ENCODE data around the gene NOP14.
"Not testable (repeated sequence)": the region's sequence is repeated elsewhere in the genome, so short reads cannot be mapped to it uniquely, and the experiment has no call there.

Gene NOP14

DNA sequence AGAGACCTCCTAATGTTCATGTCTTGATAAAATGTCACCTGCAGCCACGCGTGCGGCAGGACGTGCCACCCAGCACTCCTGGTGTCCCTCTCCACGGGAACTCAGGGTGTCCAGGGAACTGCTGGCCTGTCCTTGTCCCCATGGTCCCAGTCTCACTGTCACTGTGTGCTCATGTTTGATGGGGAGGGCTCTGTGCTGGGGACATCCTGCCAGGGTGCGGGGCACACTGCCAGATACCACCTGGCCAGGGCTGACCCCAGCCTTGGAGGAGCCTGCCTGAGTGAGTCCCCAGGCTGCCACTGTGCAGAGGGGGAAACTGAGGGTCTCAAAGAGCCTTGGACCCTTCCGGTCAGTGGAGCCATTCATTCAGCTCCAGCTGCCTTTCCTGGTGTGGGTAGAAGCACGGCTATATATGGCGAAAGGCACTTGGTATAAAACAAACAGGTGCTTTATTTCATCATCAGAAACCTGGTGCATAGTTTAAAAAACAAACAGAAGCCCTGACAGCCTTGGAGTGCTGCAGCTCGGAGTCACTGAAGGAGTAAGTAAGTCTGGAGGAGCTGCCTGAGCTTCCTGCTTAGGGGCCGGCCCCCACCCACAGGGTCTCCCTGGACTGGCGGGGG is 33.0 kb downstream of the NOP14 start:
- no peak for FAIRE-seq

DNA sequence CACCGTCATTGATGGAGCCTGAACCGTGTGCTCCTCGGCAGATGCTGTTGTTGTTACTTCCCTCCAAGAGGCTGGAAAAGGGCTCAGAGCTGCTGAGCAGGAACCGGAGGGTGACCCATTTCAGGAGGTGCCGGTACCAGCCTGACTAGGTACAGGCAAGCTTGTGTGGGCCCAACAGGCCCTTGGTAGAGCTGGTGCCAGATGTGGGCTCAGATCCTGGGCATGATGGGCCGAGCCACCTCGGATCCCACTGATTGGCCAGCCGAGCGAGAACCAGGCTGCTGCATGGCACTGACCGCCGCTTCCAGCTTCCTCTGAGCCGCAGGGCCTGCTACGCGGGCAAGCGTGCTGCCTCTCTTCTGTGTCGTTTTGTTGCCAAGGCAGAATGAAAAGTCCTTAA is 33.7 kb downstream of the NOP14 start:
- FAIRE-seq: no peak

DNA sequence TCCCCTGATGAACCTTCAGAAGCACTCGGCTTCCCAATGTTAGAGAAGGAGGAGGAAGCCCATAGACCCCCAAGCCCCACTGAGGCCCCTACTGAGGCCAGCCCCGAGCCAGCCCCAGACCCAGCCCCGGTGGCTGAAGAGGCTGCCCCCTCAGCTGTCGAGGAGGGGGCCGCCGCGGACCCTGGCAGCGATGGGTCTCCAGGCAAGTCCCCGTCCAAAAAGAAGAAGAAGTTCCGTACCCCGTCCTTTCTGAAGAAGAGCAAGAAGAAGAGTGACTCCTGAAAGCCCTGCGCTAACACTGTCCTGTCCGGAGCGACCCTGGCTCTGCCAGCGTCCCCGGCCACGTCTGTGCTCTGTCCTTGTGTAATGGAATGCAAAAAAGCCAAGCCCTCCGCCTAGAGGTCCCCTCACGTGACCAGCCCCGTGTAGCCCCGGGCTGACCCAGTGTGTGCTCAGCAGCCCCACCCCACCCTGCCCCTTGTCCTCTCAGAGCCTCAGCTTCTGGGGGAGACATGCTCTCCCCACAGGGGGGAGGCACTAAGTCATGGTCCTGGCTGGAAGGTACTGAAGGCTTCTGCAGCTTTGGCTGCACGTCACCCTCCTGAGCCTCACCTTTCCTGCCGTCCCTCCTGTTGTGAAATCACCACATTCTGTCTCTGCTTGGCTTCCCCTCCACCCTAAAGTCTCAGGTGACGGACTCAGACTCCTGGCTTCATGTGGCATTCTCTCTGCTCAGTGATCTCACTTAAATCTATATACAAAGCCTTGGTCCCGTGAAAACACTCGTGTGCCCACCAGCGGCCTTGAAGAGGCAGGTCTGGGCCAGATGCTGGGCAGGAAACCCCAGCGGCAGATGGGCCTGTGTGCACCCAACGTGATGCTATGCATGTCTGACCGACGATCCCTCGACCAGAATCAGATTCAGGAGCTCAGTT is 34.7 kb downstream of the NOP14 start:
- no peak for FAIRE-seq

DNA sequence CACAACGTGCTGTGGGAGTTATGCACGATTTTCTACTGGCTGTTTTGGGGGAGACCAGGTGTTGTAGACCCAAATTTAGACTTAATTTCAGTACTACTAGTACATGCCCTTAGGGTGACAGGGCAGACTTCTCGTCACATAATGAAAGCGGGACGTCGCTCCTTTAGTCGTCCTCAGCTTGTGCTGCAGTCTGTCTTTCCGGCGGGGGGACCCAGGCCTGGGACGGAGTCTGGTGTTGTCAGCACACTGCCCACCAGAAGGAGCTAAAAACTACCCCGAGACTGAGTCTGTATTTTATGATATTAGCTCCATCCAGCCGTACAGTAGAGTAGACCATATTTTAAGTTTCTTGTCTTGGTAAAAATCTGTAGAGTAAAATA is 35.5 kb downstream of the NOP14 start:
- no peak for FAIRE-seq

DNA sequence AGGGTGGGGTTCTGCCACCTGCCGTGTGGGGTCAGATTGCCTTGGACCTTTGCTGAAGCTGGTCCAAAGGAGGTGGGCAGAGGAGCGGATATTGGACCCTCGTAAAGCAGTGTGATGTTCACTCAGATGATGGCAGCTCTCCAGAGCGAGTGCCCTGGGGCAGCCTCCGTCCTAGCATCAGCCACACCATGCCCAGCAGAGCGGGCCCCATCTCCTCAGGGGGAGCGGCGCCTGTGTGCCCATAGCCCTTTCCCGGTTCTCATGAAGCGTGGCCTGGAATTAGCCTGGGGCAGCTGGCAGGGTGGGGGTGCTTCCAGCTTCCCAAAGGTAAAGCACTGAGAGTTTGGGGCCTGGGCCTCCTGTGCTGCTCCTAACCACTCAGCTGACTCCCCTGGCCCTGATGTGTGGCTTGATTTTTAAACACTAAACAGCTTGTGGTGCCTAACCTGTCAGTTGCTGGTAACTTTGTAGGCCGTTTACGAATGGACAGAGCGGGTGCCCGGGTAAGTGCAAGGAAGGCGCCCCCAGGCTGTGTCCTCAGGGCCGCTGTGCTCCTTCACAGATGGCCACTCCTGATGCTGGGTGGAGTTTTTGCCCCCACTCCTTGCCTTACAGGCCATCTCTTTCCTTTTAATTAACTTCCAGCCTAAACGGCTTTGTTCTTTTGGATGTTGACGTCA is 36.0 kb downstream of the NOP14 start:
- no peak for FAIRE-seq

DNA sequence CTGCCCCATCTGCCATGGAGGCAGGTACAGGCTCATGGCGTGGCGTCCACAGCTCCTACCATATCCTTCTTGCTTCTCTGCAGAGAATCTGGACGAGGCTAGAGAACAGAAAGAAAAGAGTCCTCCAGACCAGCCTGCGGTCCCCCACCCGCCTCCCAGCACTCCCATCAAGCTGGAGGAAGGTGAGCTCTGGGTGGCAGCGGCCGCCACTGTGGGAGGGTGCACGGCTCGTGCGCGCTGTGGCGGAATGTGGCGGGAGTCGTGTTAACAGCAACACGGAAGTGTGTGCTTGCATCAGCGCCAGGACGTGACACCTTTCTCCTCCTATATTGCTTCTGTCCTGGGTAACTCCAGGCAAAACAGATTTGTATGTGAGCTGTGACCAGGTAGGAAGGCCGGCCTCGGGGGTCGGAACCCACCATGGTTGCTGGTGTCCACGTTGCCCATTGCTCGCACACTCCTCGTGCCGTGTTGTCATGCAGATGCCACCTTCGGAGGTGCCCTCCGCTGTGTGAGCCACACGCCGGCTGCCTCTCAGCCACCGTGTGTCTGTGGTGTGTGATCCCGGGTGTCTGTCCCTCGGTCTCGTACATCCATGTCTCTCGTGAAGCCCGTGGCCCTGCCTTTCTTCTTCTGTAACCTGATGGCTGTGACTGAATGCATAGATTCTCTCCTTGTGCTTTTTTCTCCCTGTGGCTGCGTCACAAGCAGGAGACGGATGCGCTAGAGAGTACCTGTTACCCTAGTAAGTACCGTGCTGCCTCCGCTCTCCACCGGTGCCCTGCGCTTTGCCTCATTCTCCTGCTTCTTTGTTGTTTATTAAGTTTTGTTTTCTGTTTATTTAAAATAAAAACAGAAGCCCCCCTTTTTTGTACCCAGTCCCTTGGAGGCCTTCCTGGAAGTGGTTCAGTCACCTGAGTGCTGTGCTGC is 37.0 kb downstream of the NOP14 start:
- FAIRE-seq: no peak

DNA sequence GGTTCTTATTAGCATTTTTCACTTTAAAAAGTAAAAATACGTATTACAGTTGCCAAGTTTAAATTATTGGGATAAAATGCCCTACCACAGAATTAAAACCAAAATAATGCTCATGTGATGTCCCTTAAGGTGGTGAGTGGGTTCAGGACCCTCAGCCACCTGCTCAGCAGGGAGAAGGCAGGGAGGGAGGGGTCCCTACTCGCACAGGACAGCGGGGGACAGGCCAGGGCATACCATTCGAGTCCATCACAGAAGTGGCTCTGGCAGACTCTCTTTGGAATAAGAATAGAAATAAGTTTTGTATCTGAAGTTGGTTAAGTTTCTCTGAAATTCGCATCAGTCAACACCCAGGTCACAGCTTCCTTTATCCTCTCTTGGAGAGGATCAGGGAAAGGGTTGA is 37.7 kb downstream of the NOP14 start:
- no peak for FAIRE-seq

DNA sequence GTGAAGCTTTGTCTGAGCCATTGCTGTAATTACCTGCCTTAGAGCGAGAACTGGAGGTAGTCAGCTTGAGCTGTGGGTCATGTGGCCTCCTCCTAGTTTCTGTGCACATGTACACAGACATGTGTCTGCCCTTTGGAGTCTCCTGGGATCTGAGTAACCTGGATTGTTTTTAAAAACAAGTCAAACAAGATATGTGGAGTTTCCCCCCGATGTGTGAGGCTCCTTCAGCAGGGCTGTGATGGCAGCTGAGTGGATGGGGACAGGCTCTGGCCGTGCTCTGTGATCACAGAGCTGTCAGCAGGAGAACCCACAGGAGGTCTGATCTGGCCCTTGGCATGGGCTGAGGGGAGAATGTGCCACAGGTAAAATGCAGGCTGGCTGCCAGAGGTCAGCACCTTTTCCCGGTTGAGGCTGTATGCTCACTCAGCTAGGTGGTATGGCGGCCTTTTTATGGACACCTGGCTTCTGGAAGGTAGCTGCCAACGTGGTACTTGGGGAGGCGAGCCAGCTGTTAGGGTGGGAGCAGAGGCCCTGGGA is 38.4 kb downstream of the NOP14 start:
- FAIRE-seq: no peak

DNA sequence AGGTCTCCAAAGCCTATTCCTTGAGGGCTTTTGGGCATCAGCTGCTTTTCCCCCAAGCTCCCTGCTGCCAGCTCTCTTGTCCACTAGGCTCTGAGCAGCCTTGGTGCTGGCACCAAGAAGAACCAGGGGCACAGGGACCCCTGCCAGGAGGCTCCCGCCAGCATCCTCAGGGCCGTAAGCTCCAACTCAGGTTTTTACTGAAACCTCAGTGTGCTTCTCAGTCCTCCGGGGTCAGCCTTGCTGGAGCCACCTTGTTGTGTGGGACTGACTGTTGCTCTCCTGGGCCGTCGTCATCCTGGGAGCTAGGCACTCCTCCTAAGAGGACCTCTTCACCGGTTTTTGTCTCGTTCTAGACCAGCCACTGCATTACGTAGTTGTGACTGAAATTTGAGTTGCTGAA is 38.9 kb downstream of the NOP14 start:
- no peak for FAIRE-seq

DNA sequence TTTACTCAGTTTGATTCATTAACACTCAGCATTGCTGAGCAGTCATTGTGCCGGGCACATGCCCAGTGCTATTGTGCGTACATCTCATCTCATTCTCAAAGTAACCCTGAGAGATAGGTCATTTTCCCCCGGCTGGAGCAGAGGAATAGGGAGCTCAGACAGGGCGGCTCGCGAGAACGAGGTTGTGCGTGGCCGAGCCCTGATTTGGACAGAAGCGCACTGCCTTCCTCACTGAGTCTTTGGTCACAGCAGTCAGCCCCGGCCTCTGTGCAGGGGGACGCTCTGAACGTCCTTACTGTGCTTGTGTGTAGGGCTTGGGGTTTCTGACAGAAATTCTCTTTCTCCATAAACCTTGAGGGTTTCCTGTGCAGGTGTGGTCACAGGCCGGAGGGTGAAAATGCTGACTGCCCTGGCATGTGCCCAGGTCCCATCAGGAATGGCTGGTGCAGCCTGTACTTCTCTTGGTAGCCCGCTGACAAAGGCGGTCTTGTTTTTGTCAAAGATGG is 39.5 kb downstream of the NOP14 start:
- no peak for FAIRE-seq

DNA sequence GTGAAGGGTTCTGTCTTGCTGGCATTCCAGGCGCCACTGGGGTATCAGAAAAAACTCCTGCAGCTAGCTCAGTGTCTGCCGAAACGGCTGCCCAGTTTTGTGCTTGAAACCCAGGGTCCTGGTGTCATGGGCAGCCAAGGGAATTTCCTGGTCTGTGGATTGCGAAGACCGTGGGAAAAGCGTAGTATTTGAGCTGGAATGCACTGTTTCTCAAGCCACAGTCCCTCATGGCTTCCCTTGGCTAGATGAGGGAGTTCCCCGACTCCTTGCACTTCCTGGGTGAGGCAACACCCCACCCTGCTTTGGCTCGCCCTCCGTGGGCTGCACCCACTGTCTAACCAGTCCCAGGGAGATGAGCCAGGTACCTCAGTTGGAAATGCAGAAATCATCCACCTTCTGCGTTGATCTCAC is 40.1 kb downstream of the NOP14 start:
- FAIRE-seq: no peak

DNA sequence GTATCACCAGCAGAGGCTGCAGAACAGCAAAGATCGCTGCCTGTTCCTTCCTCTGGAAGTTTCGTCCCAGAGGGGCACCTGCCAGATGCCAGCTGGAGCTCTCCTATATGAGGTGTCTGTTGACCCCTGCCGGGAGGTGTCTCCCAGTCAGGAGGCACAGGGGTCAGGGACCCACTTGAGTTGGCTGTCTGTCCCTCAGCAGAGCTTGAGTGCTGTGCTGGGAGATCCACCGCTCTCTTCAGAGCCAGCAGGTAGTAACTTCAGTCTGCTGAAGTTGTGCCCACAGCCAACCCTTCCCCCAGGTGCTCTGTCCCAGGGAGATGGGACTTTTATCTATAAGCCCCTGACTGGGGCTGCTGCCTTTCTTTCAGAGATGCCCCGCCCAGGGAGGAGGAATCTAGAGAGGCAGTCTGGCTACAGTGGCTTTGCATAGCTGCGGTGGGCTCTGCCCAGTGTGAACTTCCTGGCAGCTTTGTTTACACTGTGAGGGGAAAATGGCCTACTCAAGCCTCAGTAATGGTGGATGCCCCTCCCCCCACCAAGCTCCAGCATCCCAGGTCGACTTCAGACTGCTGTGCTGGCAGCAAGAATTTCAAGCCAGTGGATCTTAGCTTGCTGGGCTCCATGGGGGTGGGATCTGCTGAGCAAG is 40.6 kb downstream of the NOP14 start:
- not testable (repeated sequence) for FAIRE-seq

DNA sequence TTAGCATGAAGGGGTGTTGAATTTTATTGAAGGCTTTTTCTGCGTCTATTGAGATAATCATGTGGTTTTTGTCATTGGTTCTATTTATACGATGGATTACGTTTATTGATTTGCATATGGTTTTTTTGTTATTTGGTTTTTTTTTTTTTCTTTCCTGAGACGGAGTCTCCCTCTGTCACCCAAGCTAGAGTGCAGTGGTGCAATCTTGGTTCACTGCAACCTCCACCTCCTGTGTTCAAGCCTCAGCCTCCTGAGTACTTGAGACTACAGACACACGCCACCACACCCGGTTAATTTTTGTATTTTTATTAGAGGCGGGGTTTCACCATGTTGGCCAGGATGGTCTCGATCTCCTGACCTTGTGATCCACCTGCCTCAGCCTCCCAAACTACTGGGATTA is 44.5 kb downstream of the NOP14 start:
- FAIRE-seq: not testable (repeated sequence)

DNA sequence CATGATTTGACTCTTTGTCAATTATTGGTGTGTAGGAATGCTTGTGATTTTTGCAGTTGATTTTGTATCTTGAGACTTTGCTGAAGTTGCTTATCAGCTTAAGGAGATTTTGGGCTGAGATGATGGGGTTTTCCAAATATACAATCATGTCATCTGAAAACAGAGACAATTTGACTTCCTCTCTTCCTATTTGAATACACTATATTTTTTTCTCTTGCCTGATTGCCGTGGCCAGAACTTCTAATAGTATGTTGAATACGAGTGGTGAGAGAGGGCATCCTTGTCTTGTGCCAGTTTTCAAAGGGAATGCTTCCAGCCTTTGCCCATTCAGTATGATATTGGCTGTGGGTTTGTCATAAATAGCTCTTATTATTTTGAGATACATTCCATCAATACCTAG is 44.9 kb downstream of the NOP14 start:
- not testable (repeated sequence) for FAIRE-seq

DNA sequence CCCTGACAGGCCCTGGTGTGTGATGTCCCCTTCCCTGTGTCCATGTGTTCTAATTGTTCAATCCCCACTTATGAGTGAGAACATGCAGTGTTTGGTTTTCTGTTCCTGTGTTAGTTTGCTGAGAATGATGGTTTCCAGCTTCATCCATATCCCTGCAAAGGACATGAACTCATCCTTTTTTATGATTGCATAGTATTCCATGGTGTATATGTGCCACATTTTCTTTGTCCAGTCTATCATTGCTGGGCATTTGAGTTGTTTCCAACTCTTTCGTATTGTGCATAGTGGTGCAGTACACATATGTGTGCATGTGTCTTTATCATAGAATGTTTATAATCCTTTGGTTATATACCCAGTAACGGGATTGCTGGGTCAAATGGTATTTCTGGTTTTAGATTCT is 46.5 kb downstream of the NOP14 start:
- not testable (repeated sequence) for FAIRE-seq

DNA sequence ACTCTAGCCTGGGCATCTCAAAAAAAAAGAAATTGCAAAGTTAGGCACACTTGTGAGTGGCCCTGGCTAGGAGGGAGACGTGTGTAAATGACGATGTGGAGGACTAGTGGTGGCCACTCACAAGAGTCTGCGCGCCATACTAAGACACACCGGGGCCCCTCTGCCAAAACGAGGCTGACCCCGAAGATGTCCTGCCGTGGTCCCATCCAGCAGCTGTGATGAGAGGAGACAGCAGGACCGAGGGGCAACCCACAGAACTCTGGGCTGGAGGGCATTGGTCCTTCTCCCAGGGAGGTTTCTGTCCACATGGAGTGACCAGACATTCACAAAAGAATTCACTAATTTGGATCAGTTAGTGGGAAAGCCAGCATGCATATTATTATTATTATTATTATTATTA is 47.4 kb downstream of the NOP14 start:
- no peak for FAIRE-seq

DNA sequence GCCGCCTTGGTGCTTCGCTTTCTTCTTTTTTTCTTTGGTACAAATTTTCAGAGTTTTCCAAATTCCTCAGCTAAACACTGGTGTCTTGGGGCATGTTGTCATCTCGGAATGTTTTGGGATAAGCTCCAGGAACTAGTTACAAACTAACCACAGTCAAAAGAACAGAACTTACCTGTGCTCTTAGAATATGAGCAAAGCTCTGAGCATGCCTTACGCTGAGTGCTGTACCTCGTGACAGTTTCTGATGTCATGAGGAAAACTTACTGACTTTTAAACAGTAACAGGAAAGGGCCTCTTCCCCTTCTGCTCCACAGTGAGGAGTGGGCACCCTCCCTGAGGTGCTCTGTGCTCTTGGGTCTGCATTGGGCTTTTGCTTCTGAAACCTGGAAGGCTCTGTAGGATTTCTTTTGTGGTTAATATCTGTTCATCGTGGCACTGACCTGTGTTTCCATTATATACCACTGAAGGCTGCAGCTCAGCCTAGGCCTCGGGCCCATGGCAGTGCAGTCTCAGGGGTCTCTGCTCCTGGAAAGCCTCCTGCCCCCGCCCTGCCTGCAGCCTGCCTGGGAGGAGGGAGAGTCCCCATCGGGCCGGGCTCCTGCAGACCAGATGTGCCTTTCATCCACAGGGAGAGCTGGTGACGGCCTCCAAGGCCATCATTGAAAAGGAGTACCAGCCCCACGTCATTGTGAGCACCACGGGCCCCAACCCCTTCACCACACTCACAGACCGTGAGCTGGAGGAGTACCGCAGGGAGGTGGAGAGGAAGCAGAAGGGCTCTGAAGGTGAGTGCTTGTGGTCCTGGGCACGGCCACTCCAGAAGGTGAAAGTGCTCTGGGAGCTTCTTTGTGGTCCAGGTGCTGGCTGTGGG is 48.7 kb downstream of the NOP14 start:
- FAIRE-seq: no peak

DNA sequence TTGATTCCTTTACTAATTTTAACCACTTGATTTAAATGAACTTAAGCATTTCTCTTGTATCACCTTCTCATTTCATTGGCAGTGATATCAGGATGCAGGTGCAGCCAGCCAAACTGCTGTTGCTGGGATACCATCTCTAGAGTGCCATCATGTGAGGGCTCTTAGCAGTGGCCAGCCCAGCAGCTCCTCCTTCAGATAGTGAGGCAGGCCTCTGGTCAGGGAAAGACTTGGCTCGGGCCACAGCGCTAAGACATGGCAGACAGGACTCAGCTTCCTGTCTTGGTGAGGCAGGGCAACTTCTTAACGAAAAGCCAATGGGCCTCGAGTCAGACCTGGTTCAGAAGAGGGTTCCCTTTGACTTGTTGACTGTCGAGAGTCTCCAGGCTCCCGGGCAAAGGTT is 50.0 kb downstream of the NOP14 start:
- no peak for FAIRE-seq

DNA sequence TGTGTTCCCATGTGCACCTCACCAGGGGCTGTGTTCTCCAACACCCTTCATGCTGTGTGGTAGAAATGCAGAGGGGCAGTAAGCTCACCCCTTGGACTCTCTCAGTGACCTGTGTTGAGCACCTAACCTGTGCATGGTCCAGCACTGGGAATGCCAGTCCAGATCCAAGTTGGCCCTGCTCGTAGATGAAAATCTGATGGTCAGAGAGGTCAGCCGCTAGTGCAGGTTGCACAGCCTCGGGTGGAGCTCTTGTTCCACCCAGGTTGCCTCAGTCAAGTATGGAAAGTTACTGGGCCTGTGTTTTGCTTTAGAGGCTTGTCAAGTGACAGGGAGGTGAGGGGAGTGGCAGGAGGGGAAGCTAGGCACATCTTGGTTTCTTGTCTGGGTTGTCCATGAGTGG is 51.3 kb downstream of the NOP14 start:
- FAIRE-seq: no peak

DNA sequence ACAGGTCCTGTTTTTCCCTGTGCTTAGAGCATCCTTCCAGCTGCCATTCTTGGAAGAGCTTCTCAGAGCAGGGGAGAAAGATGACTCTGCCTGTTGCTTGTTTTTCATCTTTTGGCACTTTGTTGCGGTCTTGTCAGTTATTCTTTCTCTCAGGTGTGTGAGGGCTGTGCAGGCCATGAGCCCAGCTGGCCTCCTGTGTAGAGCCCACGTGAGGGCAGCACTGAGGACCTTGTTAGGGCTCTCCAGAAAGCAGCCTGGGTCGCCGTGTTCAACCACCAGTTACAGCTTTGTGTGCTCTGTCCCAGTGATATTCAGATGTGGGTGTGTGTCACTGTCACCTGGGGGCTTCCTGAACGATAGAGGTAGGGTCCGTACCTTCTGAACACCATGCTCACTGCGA is 52.8 kb downstream of the NOP14 start:
- FAIRE-seq: no peak

DNA sequence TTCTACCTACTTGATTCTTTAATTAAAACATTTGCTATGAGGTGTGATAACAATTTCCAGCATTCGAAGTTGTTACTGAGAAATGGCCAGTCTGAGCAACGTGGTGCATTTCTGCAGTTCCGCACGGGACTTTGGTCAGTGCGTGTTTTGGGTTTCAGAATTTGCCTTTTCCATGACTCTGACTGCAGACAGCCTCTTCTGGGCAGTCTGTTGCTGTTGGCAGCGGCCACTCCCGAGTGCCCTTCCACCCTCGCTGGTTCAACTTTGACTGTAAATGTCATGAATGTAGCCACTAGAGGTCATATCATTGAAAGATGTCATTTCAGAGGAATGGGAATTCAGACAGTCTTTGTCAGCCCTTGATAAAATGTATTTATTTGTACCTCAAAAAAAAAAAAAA is 53.6 kb downstream of the NOP14 start:
- no peak for FAIRE-seq

All from endometrium (tissue), 2 donors.